GM19463 (cell line): ENCODE measurements around the gene PMEPA1.
"Not testable (repeated sequence)": the region's sequence is repeated elsewhere in the genome, so short reads cannot be mapped to it uniquely, and the experiment has no call there.

Source experiments
- ATAC-seq: cut with Tn5 transposase; IDR thresholded peaks from one replicate; pipeline ENCODE4 v1.9.1; 2021; ENCODE audit warnings: mild to moderate bottlenecking, moderate library complexity; ENCODE audit not compliant: unreplicated experiment

The PMEPA1 gene

GRCh38 chr20:57653546-57653900 lies 56.3 kb downstream of the PMEPA1 start:
- ATAC-seq = no peak

GRCh38 chr20:57652606-57653545 lies 56.9 kb downstream of the PMEPA1 start:
- ATAC-seq = no peak

- ATAC-seq = no peak
Observed at GRCh38 chr20:57651881-57652605, 57.8 kb downstream of the PMEPA1 start.

- ATAC-seq = no peak
Observed at GRCh38 chr20:57650756-57651483, 58.9 kb downstream of the PMEPA1 start.

GRCh38 chr20:57650266-57650665 lies 59.5 kb downstream of the PMEPA1 start:
- no peak for ATAC-seq

GRCh38 chr20:57649617-57650015 lies 60.2 kb downstream of the PMEPA1 start:
- ATAC-seq = no peak

- no peak for ATAC-seq
Observed at GRCh38 chr20:57648878-57649616, 60.8 kb downstream of the PMEPA1 start.

GRCh38 chr20:57647933-57648785 lies 61.7 kb downstream of the PMEPA1 start:
- no peak for ATAC-seq

- no peak for ATAC-seq
Observed at GRCh38 chr20:57647006-57647932, 62.5 kb downstream of the PMEPA1 start.

GRCh38 chr20:57638895-57639236 lies 70.9 kb downstream of the PMEPA1 start:
- no peak for ATAC-seq

- no peak for ATAC-seq
Observed at GRCh38 chr20:57638173-57638894, 71.5 kb downstream of the PMEPA1 start.

GRCh38 chr20:57633945-57634491 lies 75.8 kb downstream of the PMEPA1 start:
- ATAC-seq = no peak

GRCh38 chr20:57632286-57632685 lies 77.5 kb downstream of the PMEPA1 start:
- no peak for ATAC-seq

- no peak for ATAC-seq
Observed at GRCh38 chr20:57630061-57630460, 79.8 kb downstream of the PMEPA1 start.

GRCh38 chr20:57629491-57629901 lies 80.3 kb downstream of the PMEPA1 start:
- ATAC-seq = not testable (repeated sequence)

GRCh38 chr20:57628962-57629308 lies 80.9 kb downstream of the PMEPA1 start:
- not testable (repeated sequence) for ATAC-seq

- ATAC-seq = no peak
Observed at GRCh38 chr20:57628047-57628961, 81.5 kb downstream of the PMEPA1 start.
